Stimulated activated CD4-positive, alpha-beta T cell treated with anti-CD3 and anti-CD28 coated beads, Interleukin-2, amount 100 ng/mL, for 48 hours (primary cell): ENCODE data around the gene KIF13A.
"Not testable (repeated sequence)": the region's sequence is repeated elsewhere in the genome, so short reads cannot be mapped to it uniquely, and the experiment has no call there.

ENCODE experiments used
- DNase-seq, 2 donors: peaks; one replicate each; pipeline ENCODE4 v3.0.0-alpha.2; 2020

The KIF13A gene

DNA sequence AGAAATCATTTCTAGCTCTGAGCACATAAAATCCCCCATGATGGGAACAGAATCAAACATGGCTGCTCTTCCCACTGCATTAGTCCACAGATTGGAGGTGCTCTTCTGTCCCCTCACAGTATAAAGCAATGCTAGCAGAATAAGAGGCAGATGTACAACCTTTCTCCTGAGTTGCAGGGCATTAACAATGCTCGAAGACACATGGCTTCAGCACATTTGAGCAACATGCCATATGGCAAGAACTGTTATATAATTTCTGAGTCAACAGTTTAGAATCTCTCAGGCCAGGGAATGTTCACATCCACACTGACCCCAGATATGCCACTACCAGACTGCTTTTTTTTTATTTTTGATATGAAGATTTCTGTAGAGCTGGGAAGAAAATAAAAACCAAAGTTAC lies 119.6 kb downstream of the KIF13A start:
- DNase-seq, result no peak

GRCh38 chr6:17866876-17867444 lies 120.5 kb downstream of the KIF13A start:
- no peak for DNase-seq

- no peak for DNase-seq
Observed at GRCh38 chr6:17865798-17866725, 121.4 kb downstream of the KIF13A start.

DNA sequence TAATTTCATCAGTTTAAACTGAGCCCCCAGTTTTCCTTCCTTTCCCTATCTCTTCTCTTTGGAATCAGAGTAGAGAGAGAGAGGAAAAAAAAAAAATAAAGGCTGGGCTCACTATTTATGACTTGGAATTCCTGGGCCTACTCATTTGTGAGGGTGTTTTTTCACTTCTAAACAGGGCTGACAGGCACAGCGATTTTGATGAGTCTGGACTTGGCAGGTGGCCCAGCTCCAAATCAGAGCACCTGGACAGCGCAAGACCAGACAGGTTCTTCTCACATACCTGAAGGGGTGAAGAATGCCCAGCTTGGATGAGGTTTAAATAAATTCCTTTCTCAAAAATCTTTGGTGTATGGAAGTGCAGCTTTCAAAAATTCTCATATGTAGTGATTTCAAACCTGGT lies 122.2 kb downstream of the KIF13A start:
- DNase-seq, result no peak

GRCh38 chr6:17863901-17864754 lies 123.3 kb downstream of the KIF13A start:
- no peak for DNase-seq

GRCh38 chr6:17861361-17861760 lies 126.1 kb downstream of the KIF13A start:
- no peak for DNase-seq

DNA sequence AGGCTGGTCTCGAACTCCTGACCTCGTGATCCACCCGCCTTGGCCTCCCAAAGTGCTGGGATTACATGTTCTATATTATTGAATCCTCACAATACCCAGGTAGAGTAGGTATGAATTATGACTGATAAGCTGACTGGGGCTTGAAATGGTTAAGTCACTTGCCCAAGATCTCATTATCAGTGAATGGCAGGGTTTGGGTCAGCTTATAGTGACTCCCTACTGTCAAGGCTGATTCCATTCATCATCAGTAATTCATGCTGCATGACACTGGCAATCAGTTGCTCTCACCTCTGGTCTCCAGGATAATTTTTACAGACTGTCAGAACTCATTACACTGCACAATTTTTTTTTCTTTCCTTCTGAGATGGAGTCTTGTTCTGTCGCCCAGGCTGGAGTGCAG lies 127.6 kb downstream of the KIF13A start:
- DNase-seq, result no peak

DNA sequence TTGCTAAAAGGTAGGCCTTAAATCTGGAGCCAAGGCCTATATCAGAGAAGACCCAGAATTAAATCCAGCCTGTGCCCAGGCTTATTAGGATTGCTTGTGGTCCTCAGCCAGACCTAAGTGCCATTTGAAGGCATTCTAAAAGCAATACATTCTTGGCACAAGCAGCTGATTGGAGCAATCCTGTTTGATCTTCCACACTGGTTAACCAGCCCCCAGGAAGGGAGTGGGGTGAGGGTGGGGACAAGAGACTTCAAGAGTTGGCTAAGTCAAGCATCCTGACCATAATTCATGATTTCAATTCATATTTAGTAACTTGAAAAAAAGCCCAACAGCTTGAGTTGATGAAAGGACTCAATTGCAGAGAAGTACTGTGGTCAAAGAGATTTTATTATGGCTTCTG lies 128.9 kb downstream of the KIF13A start:
- DNase-seq, result no peak

DNA sequence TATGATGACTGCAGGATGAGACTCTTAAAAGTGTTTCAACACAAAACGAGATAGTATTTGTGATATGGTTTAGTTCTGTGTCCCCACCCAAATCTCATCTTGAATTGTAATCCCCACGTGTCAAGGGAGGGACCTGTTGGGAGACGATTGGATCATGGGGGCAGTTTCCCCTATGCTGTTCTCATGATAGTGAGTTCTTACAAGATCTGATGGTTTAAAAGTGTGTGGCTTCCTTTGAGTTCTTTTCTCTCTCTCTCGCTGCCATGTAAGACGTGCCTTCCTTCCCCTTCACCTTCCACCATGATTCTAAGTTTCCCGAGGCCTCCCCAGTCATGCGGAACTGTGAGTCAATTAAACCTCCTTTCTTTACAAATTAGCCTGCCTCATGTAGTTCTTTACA lies 130.2 kb downstream of the KIF13A start:
- DNase-seq, result not testable (repeated sequence)

GRCh38 chr6:17856306-17856705 lies 131.1 kb downstream of the KIF13A start:
- DNase-seq, result no peak

GRCh38 chr6:17855381-17855780 lies 132.1 kb downstream of the KIF13A start:
- DNase-seq, result no peak

- no peak for DNase-seq
Observed at GRCh38 chr6:17853533-17853932, 133.9 kb downstream of the KIF13A start.

GRCh38 chr6:17851720-17852161 lies 135.7 kb downstream of the KIF13A start:
- DNase-seq, result no peak

- DNase-seq, result no peak
Observed at GRCh38 chr6:17851001-17851719, 136.3 kb downstream of the KIF13A start.

- no peak for DNase-seq
Observed at GRCh38 chr6:17850281-17850680, 137.2 kb downstream of the KIF13A start.

- no peak for DNase-seq
Observed at GRCh38 chr6:17847203-17847760, 140.2 kb downstream of the KIF13A start.

- DNase-seq, result no peak
Observed at GRCh38 chr6:17846762-17847161, 140.7 kb downstream of the KIF13A start.

DNA sequence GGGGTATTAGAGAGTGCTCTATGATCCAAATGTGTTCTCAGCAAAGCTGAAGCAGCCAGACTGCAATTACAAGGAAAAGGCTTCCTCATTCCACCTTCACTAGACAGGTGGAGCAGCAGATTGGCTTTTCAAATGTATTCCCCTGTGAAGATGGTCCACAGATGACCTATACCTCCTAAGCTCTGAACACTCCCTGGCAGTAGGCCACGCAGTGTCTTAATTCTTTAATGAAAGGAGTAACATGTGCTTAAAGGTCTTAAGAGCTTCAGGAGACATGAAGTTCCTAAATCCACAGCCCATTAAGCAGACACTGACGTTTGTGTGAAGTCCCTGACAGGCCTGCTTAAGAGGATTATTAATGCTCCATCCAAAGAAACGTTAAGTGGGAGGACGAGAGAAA lies 141.8 kb downstream of the KIF13A start:
- DNase-seq, result no peak

DNA sequence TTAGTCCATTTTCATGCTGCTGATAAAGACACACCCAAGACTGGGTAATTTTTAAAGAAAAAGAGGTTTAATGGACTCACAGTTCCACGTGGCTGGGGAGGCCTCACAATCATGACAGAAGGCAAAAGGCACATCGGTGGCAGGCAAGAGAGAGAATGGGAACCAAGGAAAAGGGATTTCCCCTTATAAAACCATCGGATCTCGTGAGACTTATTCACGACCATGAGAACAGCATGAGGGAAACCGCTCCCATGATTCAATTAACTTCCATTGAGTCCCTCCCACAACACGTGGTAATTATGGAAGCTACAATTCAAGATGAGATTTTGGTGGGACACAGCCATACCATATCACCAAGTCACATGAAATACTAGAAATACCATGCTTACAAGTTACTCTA lies 142.5 kb downstream of the KIF13A start:
- DNase-seq, result not testable (repeated sequence)

DNA sequence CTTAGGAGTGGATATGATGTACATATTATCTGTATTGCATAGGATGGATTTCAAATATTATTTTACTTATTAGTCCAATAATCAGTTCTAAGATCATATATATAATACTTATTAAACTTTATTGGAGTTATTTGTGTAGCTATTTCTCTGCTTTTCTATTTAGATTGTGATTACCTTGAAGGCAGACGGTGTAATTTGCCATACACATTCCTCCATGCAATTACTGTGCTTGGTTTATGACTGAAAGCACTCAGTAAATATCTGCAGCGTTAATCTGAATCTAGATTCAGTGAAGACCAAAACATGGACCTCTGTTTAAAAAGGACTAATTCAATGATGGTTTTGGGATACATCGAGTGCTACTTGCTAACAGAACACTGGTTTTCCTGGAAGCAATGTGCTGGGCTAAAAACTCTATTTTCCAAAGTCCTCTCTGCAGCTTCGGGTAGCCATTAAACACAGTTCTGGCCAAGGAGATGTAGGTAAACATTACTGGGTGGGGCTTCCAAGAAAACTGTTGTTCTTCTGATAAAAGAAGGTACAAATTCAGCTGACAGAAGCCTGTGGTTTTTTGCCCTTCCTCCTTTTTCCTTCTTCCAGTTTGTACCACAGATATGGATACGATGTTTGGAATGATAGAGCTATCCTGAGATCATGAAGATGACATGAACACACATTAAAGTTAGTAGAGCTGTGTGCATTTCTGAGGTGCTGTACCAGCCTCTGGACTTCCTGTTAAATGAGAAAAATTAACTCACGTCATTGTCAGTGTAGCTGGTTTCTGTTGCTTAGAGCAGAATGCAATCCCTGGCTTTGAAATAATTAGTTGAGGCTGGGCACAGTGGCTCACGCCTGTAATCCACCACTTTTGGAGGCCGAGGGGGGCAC lies 144.3 kb downstream of the KIF13A start:
- DNase-seq, result no peak
